ENCODE data around the gene EPS8.

Gene EPS8

GRCh38 chr12:15608406-15608805 lies 180.8 kb downstream of the EPS8 start:
- TF ChIP-seq CTCF (IDR thresholded peaks at IDR 0.05; ENCODE audit: borderline replicate concordance, extremely low read depth, low read length, poor library complexity, severe bottlenecking) (no peak), EZH2 (IDR thresholded peaks at IDR 0.05; ENCODE audit: borderline replicate concordance, low read depth, low read length, severe bottlenecking) (no peak)
- H3K4me2 ChIP-seq (ENCODE audit: insufficient read depth, low read length), result no peak overlapping the region
- H2AFZ ChIP-seq (ENCODE audit: low read depth, low read length), result no peak overlapping the region
- H3K36me3 ChIP-seq (ENCODE audit: insufficient read depth, low read length), result no peaks in the 10 kb centered on the region
- no peaks in the 10 kb centered on the region for H3K4me1 ChIP-seq (ENCODE audit: insufficient read depth, low read length)
- no peak overlapping the region for H3K4me3 ChIP-seq (ENCODE audit: low read depth in 1 of 2, low read length in 2 of 2)
- H3K9me3 ChIP-seq (ENCODE audit: insufficient read depth, low read length, severe bottlenecking), result no peaks in the 10 kb centered on the region
- no peaks in the 10 kb centered on the region for H4K20me1 ChIP-seq (ENCODE audit: insufficient read depth, low read length)
- no peak for DNase-seq
- no peak overlapping the region for H3K27ac ChIP-seq (ENCODE audit: low read length)
- no peak for ATAC-seq (ENCODE audit: insufficient read depth, low read depth)
- no peaks in the 10 kb centered on the region for H3K79me2 ChIP-seq (ENCODE audit: insufficient read depth, low read length)
- H3K27me3 ChIP-seq (ENCODE audit: insufficient read depth, low read length, poor library complexity), result no peaks in the 10 kb centered on the region
- no peak overlapping the region for H3K9ac ChIP-seq (ENCODE audit: low read depth, low read length)

GRCh38 chr12:15605881-15606590 lies 183.2 kb downstream of the EPS8 start:
- no peak for TF ChIP-seq CTCF (IDR thresholded peaks at IDR 0.05; ENCODE audit: borderline replicate concordance, extremely low read depth, low read length, poor library complexity, severe bottlenecking)
- TF ChIP-seq EZH2 (IDR thresholded peaks at IDR 0.05; ENCODE audit: borderline replicate concordance, low read depth, low read length, severe bottlenecking), result no peak
- H3K4me1 ChIP-seq (ENCODE audit: insufficient read depth, low read length), result no peaks in the 10 kb centered on the region
- H3K4me3 ChIP-seq (ENCODE audit: low read depth in 1 of 2, low read length in 2 of 2), result no peak overlapping the region
- no peak overlapping the region for H3K4me2 ChIP-seq (ENCODE audit: insufficient read depth, low read length)
- no peak overlapping the region for H3K9ac ChIP-seq (ENCODE audit: low read depth, low read length)
- DNase-seq (no peak), ATAC-seq (ENCODE audit: insufficient read depth, low read depth) (no peak)
- H4K20me1 ChIP-seq (ENCODE audit: insufficient read depth, low read length), result no peaks in the 10 kb centered on the region
- H3K27ac ChIP-seq (ENCODE audit: low read length), result no peak overlapping the region
- no peaks in the 10 kb centered on the region for H3K36me3 ChIP-seq (ENCODE audit: insufficient read depth, low read length)
- no peak overlapping the region for H2AFZ ChIP-seq (ENCODE audit: low read depth, low read length)
- H3K79me2 ChIP-seq (ENCODE audit: insufficient read depth, low read length), result no peaks in the 10 kb centered on the region
- no peaks in the 10 kb centered on the region for H3K9me3 ChIP-seq (ENCODE audit: insufficient read depth, low read length, severe bottlenecking)
- no peaks in the 10 kb centered on the region for H3K27me3 ChIP-seq (ENCODE audit: insufficient read depth, low read length, poor library complexity)

GRCh38 chr12:15603474-15604085 lies 185.6 kb downstream of the EPS8 start:
- H3K79me2 ChIP-seq (ENCODE audit: insufficient read depth, low read length), result no peaks in the 10 kb centered on the region
- no peak for ATAC-seq (ENCODE audit: insufficient read depth, low read depth)
- no peak overlapping the region for H3K27ac ChIP-seq (ENCODE audit: low read length)
- H3K9me3 ChIP-seq (ENCODE audit: insufficient read depth, low read length, severe bottlenecking), result no peaks in the 10 kb centered on the region
- no peak for DNase-seq
- H3K4me1 ChIP-seq (ENCODE audit: insufficient read depth, low read length), result no peaks in the 10 kb centered on the region
- H2AFZ ChIP-seq (ENCODE audit: low read depth, low read length), result no peak overlapping the region
- no peak overlapping the region for H3K4me2 ChIP-seq (ENCODE audit: insufficient read depth, low read length)
- TF ChIP-seq EZH2 (IDR thresholded peaks at IDR 0.05; ENCODE audit: borderline replicate concordance, low read depth, low read length, severe bottlenecking) (no peak), CTCF (IDR thresholded peaks at IDR 0.05; ENCODE audit: borderline replicate concordance, extremely low read depth, low read length, poor library complexity, severe bottlenecking) (no peak)
- H3K4me3 ChIP-seq (ENCODE audit: low read depth in 1 of 2, low read length in 2 of 2), result no peak overlapping the region
- H3K36me3 ChIP-seq (ENCODE audit: insufficient read depth, low read length), result no peaks in the 10 kb centered on the region
- no peak overlapping the region for H3K9ac ChIP-seq (ENCODE audit: low read depth, low read length)
- no peaks in the 10 kb centered on the region for H4K20me1 ChIP-seq (ENCODE audit: insufficient read depth, low read length)
- no peaks in the 10 kb centered on the region for H3K27me3 ChIP-seq (ENCODE audit: insufficient read depth, low read length, poor library complexity)

Measured in DND-41 (cell line).